CD4-positive, alpha-beta T cell treated with Interleukin-17A for 4 hours (primary cell): Measurements from ENCODE around the gene KLHL3.
A peak's percentile ranks its signal among the peaks of the same experiment; 100 is the strongest.
"Not testable (repeated sequence)": the region's sequence is repeated elsewhere in the genome, so short reads cannot be mapped to it uniquely, and the experiment has no call there.

ENCODE experiments used
- DNase-seq: peaks from one replicate; pipeline ENCODE4 v3.0.0-alpha.2; 2020; ENCODE audit warnings: mixed read lengths

KLHL3 gene

GRCh38 chr5:137735555-137736284 lies at the start of gene KLHL3:
Gene KLHL3 (minus strand): TSS chr5:137736089. CDS start chr5:137735646, 443 bp downstream.
- peak; percentile 69 for DNase-seq

GRCh38 chr5:137782984-137783536 lies 47.2 kb upstream of the KLHL3 start:
- DNase-seq, result no peak

- DNase-seq, result no peak
Observed at GRCh38 chr5:137782055-137782454, 46.2 kb upstream of the KLHL3 start.

- no peak for DNase-seq
Observed at GRCh38 chr5:137778772-137779564, 43.1 kb upstream of the KLHL3 start.

- not testable (repeated sequence) for DNase-seq
Observed at GRCh38 chr5:137767937-137768336, 32.0 kb upstream of the KLHL3 start.

- no peak for DNase-seq
Observed at GRCh38 chr5:137761566-137761965, 25.7 kb upstream of the KLHL3 start.

- no peak for DNase-seq
Observed at GRCh38 chr5:137760719-137761516, 25.0 kb upstream of the KLHL3 start.

GRCh38 chr5:137760294-137760693 lies 24.4 kb upstream of the KLHL3 start:
- no peak for DNase-seq

GRCh38 chr5:137758715-137759306 lies 22.9 kb upstream of the KLHL3 start:
- DNase-seq, result no peak

- DNase-seq, result no peak
Observed at GRCh38 chr5:137758121-137758520, 22.2 kb upstream of the KLHL3 start.

GRCh38 chr5:137757634-137758033 lies 21.7 kb upstream of the KLHL3 start:
- no peak for DNase-seq

GRCh38 chr5:137754961-137755762 lies 19.3 kb upstream of the KLHL3 start:
- DNase-seq, result no peak

GRCh38 chr5:137754188-137754960 lies 18.5 kb upstream of the KLHL3 start, which contains the start of gene HNRNPA0:
Gene HNRNPA0 (minus strand): TSS chr5:137754363. CDS start chr5:137754066, 297 bp downstream.
- DNase-seq, result peak; percentile 98

GRCh38 chr5:137753691-137754187 lies 17.9 kb upstream of the KLHL3 start:
- no peak for DNase-seq

- DNase-seq, result peak; percentile 49
Observed at GRCh38 chr5:137752905-137753690, 17.2 kb upstream of the KLHL3 start.

- DNase-seq, result no peak
Observed at GRCh38 chr5:137751869-137752491, 16.1 kb upstream of the KLHL3 start.

GRCh38 chr5:137750436-137750835 lies 14.5 kb upstream of the KLHL3 start:
- DNase-seq, result no peak

GRCh38 chr5:137747848-137748247 lies 12.0 kb upstream of the KLHL3 start:
- no peak for DNase-seq

- peak; percentile 79 for DNase-seq
Observed at GRCh38 chr5:137743031-137743640, 7.2 kb upstream of the KLHL3 start.
